GM23248 (cell line): ENCODE measurements around the gene IFFO2. TPM values are rescaled to one million over a fixed set of nuclear protein-coding genes. Genes with fewer than 3 reads are reported as not detected.

Source experiments
- DNase-seq: peaks from one replicate; pipeline ENCODE4 v3.0.0-alpha.2; 2015
- H2AFZ ChIP-seq: fragments of 200-600 bp; sonication (generic); 2 replicates; pipeline ENCODE4 v1.6.1; 2016; ENCODE audit warnings: antibody characterized with exemption
- H3F3A ChIP-seq: fragments of 200-600 bp; sonication (generic); 2 replicates; pipeline ENCODE4 v1.6.1; 2016; ENCODE audit warnings: mild to moderate bottlenecking, antibody characterized with exemption, mixed run types; ENCODE audit not compliant: insufficient read depth
- H3K27ac ChIP-seq: fragments of 200-600 bp; sonication (generic); 2 replicates; pipeline ENCODE4 v1.5.1; 2016; ENCODE audit warnings: mild to moderate bottlenecking
- H3K27me3 ChIP-seq: fragments of 200-600 bp; sonication (generic); replicated peaks from 2 replicates; pipeline ENCODE4 v1.6.1; 2016; ENCODE audit warnings: mild to moderate bottlenecking; ENCODE audit not compliant: insufficient read depth
- H3K36me3 ChIP-seq: fragments of 200-600 bp; sonication (generic); 2 replicates; pipeline ENCODE4 v1.6.1; 2016; ENCODE audit warnings: low read depth, mild to moderate bottlenecking
- H3K4me1 ChIP-seq: fragments of 200-600 bp; sonication (generic); 2 replicates; pipeline ENCODE4 v1.6.1; 2016; ENCODE audit warnings: mild to moderate bottlenecking; ENCODE audit not compliant: insufficient read depth
- H3K4me2 ChIP-seq: fragments of 200-600 bp; sonication (generic); one replicate; pipeline ENCODE4 v1.6.1; 2016; ENCODE audit warnings: mild to moderate bottlenecking; ENCODE audit not compliant: unreplicated experiment
- H3K4me3 ChIP-seq: fragments of 200-600 bp; sonication (generic); 2 replicates; pipeline ENCODE4 v1.5.1; 2016; ENCODE audit warnings: mild to moderate bottlenecking
- H3K79me2 ChIP-seq: fragments of 200-600 bp; sonication (generic); 2 replicates; pipeline ENCODE4 v1.6.1; 2016; ENCODE audit warnings: mild to moderate bottlenecking; ENCODE audit not compliant: insufficient read depth
- H3K9ac ChIP-seq: fragments of 200-600 bp; sonication (generic); 2 replicates; pipeline ENCODE4 v1.6.1; 2016; ENCODE audit warnings: mild to moderate bottlenecking
- H3K9me2 ChIP-seq: fragments of 200-600 bp; sonication (generic); 2 replicates; pipeline ENCODE4 v1.6.1; 2016; ENCODE audit warnings: mixed run types, mild to moderate bottlenecking, moderate library complexity; ENCODE audit not compliant: insufficient read depth
- H3K9me3 ChIP-seq: fragments of 200-600 bp; sonication (generic); one replicate; pipeline ENCODE4 v1.6.1; 2017; ENCODE audit warnings: low read depth
- H4K20me1 ChIP-seq: fragments of 200-600 bp; sonication (generic); 2 replicates; pipeline ENCODE4 v1.6.0; 2016; ENCODE audit not compliant: insufficient read depth
- EZH2 ChIP-seq: fragments of 200-600 bp; sonication (generic); IDR thresholded peaks from 2 replicates; pipeline ENCODE4 v1.6.1; 2018; ENCODE audit warnings: antibody characterized with exemption, mild to moderate bottlenecking; ENCODE audit not compliant: insufficient read depth, poor library complexity, severe bottlenecking
- EZH2phosphoT487 ChIP-seq: fragments of 200-600 bp; sonication (generic); IDR thresholded peaks from 2 replicates; pipeline ENCODE4 v1.6.1; 2018; ENCODE audit warnings: antibody characterized with exemption, moderate library complexity, mild to moderate bottlenecking, low read depth; ENCODE audit not compliant: insufficient read depth
- WGBS, 2 experiments: methylation state at CpG; one replicate each; pipeline ENCODE4 v1.1.6; 2015 to 2017; ENCODE audit warnings: low lambda C conversion rate in 2 of 2, low coverage in 1 of 2; ENCODE audit errors: missing lambda C conversion rate in 2 of 2; 5-methylcytosine and 5-hydroxymethylcytosine counted together
- in situ Hi-C: fragments of 300-500 bp; cut with MboI; formaldehyde crosslinking; loops from 2 replicates; pipeline ENCODE4 v1.15.0; 2020
- polyA plus RNA-seq: library from polyadenylated mRNA; unstranded; fragments of >200 nt; fragmentation: Nextera tagmentation; extraction: Ambion mirVana; gene quantifications from 2 replicates; pipeline ENCODE4 v1.2.1, GENCODE V29; 2016
- total RNA-seq: library from RNA; depleted of rRNA; stranded (reverse); fragments of >200 nt; shearing (Covaris generic); gene quantifications from 2 replicates; pipeline ENCODE4 v1.2.3, GENCODE V29; 2014

Gene IFFO2
- total and polyA plus RNA-seq, 2 experiments from 2014 or later: 0.60 to 12.8 TPM

- no peaks in the 10 kb centered on the region for H3K9me3 ChIP-seq
- H3K27me3 ChIP-seq: peaks cover 15% of the 10 kb centered on the region
- H4K20me1 ChIP-seq: no peaks in the 10 kb centered on the region
- no peaks in the 10 kb centered on the region for H3F3A ChIP-seq
- H3K9me2 ChIP-seq: no peaks in the 10 kb centered on the region
- no peak overlapping the region for H3K9ac ChIP-seq
- TF ChIP-seq EZH2 (no peak), EZH2phosphoT487 (no peak)
- no peak overlapping the region for H3K4me2 ChIP-seq
- H3K27ac ChIP-seq: no peak overlapping the region
- H3K4me3 ChIP-seq: no peak overlapping the region
- no peak overlapping the region for H2AFZ ChIP-seq
- in situ Hi-C loops: no loop called here
- H3K4me1 ChIP-seq: no peaks in the 10 kb centered on the region
- H3K36me3 ChIP-seq: no peaks in the 10 kb centered on the region
- no peak for DNase-seq
- no peaks in the 10 kb centered on the region for H3K79me2 ChIP-seq
- 55 to 56% methylated on average over 6 of the region's 6 CpGs for WGBS, 2 experiments
These were observed 90.2 kb downstream of the IFFO2 start for GRCh38 chr1:18866314-18866713.

DNA sequence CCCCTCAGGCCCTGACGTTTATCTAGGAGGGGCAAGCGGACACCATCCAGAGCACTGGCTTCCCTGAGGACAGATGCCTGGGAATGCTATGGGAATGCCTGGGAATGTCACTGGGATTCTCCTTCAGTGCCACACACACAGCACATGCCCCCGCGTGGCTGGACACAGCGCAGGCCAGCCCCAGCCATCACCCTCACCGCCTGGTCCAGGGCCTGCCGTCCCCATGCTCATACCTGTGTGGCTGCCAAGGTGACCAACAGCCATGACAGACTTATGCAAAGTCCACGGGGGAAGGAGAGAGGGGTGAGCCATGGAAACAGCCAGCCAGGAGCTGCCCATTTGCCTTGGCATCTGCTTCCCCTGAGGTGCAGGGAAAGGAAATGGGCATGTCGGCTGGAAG lies 91.3 kb downstream of the IFFO2 start:
- Histone ChIP-seq H3K4me2 (no peak overlapping the region), H3K36me3 (no peaks in the 10 kb centered on the region), H3K9me2 (no peaks in the 10 kb centered on the region), H3K4me1 (no peaks in the 10 kb centered on the region), H3K9me3 (no peaks in the 10 kb centered on the region), H3F3A (no peaks in the 10 kb centered on the region), H3K27ac (no peak overlapping the region), H3K9ac (no peak overlapping the region), H2AFZ (no peak overlapping the region), H3K27me3 (peaks cover 15% of the 10 kb centered on the region), H3K4me3 (no peak overlapping the region), H4K20me1 (no peaks in the 10 kb centered on the region), H3K79me2 (no peaks in the 10 kb centered on the region)
- in situ Hi-C loops: no loop called here
- 57 to 65% methylated on average over 9 of the region's 9 CpGs for WGBS, 2 experiments
- no peak for DNase-seq
- no peak for TF ChIP-seq EZH2phosphoT487
- TF ChIP-seq EZH2: no peak

GRCh38 chr1:18861590-18861989 lies 94.9 kb downstream of the IFFO2 start:
- peaks cover 7% of the 10 kb centered on the region; the same call in 1 of the 2 replicates for H3K27me3 ChIP-seq
- H3F3A ChIP-seq: no peaks in the 10 kb centered on the region
- no peak overlapping the region for H3K9ac ChIP-seq
- H3K79me2 ChIP-seq: no peaks in the 10 kb centered on the region
- no peaks in the 10 kb centered on the region for H4K20me1 ChIP-seq
- DNase-seq: no peak
- H3K4me2 ChIP-seq: no peak overlapping the region
- H3K4me1 ChIP-seq: no peaks in the 10 kb centered on the region
- no peak overlapping the region for H2AFZ ChIP-seq
- no peak for TF ChIP-seq EZH2phosphoT487
- no peak for TF ChIP-seq EZH2
- H3K27ac ChIP-seq: no peak overlapping the region
- 55 to 60% methylated on average over 8 of the region's 8 CpGs for WGBS, 2 experiments
- H3K9me2 ChIP-seq: no peaks in the 10 kb centered on the region
- H3K9me3 ChIP-seq: no peaks in the 10 kb centered on the region
- in situ Hi-C loops: no loop called here
- no peak overlapping the region for H3K4me3 ChIP-seq
- H3K36me3 ChIP-seq: no peaks in the 10 kb centered on the region

GRCh38 chr1:18861082-18861481 lies 95.4 kb downstream of the IFFO2 start:
- Histone ChIP-seq H3K27ac (no peak overlapping the region), H3K4me1 (no peaks in the 10 kb centered on the region), H3K27me3 (peaks cover 7% of the 10 kb centered on the region; the same call in 1 of the 2 replicates), H3F3A (no peaks in the 10 kb centered on the region), H3K36me3 (no peaks in the 10 kb centered on the region), H2AFZ (no peak overlapping the region), H4K20me1 (no peaks in the 10 kb centered on the region), H3K9me2 (no peaks in the 10 kb centered on the region), H3K9me3 (no peaks in the 10 kb centered on the region), H3K79me2 (no peaks in the 10 kb centered on the region), H3K9ac (no peak overlapping the region), H3K4me2 (no peak overlapping the region), H3K4me3 (no peak overlapping the region)
- DNase-seq: no peak
- 45% methylated on average over 9 of the region's 9 CpGs for WGBS, 2 experiments
- TF ChIP-seq EZH2phosphoT487: no peak
- in situ Hi-C loops: no loop called here

DNA sequence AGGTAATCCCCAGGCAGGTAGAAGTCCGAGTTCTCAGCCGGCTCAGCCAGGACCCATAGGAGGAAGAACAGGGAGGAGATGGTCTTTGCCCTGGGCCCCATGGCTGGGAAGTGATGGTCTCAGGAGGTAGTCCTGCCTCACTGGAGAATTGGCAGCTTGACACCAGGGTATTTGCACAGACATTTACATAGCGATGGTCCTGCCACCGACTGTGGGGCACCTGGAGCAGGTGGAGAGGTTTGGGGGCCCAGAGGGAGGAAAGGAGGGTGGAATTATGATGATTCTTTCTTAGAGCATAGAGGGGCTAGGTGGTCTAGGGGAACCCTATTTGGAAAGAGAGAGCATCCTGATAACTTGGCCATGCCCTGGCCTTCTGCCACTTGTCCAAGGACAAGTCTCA lies 96.9 kb downstream of the IFFO2 start, which contains the start of gene TAS1R2:
TSS of gene TAS1R2 (minus strand) at position 101 of the 400 bp plus-strand sequence. CDS start at position 101, 0 bp downstream.
- DNase-seq: no peak
- WGBS, 2 experiments: 37 to 42% methylated on average over 4 of the region's 4 CpGs
- in situ Hi-C loops: no loop called here

More for the DNA sequence above, 96.9 kb downstream of the IFFO2 start, which contains the start of gene TAS1R2:
- Histone ChIP-seq H3K4me3 (no peak within 1 kb of the TSS), H3K27me3 (no peaks in the 10 kb centered on the region; the same call in 1 of the 2 replicates), H3K9me2 (no peaks in the 10 kb centered on the region), H3K27ac (no peak within 1 kb of the TSS), H4K20me1 (no peaks in the 10 kb centered on the region), H3K9me3 (no peaks in the 10 kb centered on the region), H3K36me3 (no peaks in the 10 kb centered on the region), H2AFZ (no peak within 1 kb of the TSS), H3K9ac (no peak within 1 kb of the TSS), H3K4me1 (no peaks in the 10 kb centered on the region), H3K79me2 (no peaks in the 10 kb centered on the region), H3F3A (no peaks in the 10 kb centered on the region), H3K4me2 (no peak within 1 kb of the TSS)
- TF ChIP-seq EZH2 (no peak), EZH2phosphoT487 (no peak)
